Measurements from ENCODE around the gene MIA. TPM values are rescaled to one million over a fixed set of nuclear protein-coding genes. Genes with fewer than 3 reads are reported as not detected.

Gene MIA
- total and polyA plus RNA-seq, 2 of the 4 experiments (the other 2 are of a cell fraction), result 0.44 TPM; not detected in 1

DNA sequence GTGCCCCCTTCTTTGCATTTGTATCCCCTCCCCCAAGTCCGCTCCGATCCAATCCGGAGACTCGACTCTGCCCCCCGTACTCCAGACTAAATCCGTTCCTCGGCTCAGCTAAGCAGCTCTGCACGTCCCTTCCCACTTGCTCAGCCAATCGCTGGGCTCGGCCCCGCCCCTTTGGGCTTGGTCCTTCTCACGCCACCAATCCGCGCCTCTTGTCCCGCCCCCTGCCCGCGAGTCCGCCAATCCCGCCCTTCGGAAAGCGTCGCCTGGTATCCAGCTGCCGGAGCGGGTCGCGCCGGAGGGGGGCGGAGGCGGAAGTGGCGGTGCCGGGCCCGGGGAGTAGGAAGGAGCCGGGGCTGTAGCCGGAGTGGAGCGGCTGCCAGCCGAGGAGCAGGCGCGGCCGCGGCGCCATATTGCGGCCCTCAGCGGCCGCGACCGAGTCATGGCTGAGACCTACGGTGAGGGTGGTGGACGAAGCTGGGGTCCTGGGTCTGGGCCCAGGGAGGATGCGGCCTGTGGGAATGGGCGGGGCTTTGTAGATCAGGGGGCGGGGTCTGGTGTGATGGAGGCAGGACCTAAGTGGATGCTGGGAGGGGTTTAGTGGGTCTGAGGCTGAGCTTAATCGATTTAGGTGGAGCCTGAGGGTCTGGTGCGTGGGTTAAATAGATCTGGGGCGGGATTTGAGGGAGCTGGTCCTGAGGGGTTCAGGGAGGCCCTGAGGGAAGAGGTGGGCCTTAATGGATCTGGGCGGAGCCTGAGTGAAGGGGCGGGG, 2.8 kb downstream of the MIA start, which contains the start of gene RAB4B:
Gene RAB4B, plus strand, starts transcription at position 311 of the 769 bp plus-strand sequence. Its CDS starts 129 bp downstream, at position 440.
- Histone ChIP-seq H3K18ac (ENCODE audit: low read depth, low read length) (peak within 1 kb of the TSS; percentile 64), H3K9ac (ENCODE audit: low read depth, low read length) (peak within 1 kb of the TSS; percentile 91), H4K8ac (ENCODE audit: low read depth in 2 of 2, low read length in 2 of 2) (peak within 1 kb of the TSS; percentile 17 to 94), H2AFZ (replicated peaks; ENCODE audit: low read length, poor library complexity) (peak within 1 kb of the TSS; percentile 98), H3K9me3 (ENCODE audit: control insufficient read depth, insufficient read depth, low read length) (no peaks in the 10 kb centered on the region), H3K14ac (replicated peaks; ENCODE audit: low read depth, low read length) (peak within 1 kb of the TSS; percentile 94), H3K4ac (ENCODE audit: low read depth, low read length) (peak within 1 kb of the TSS; percentile 91), H3K27ac (ENCODE audit: insufficient read depth, low read length) (peak within 1 kb of the TSS; percentile 89), H2BK20ac (ENCODE audit: low read depth, low read length) (no peak within 1 kb of the TSS), H3K27me3 (ENCODE audit: control insufficient read depth, insufficient read depth, low read length) (no peaks in the 10 kb centered on the region), H2AK5ac (ENCODE audit: low read depth, low read length) (peak within 1 kb of the TSS; percentile 77), H3K4me2 (ENCODE audit: low read depth, low read length) (peak within 1 kb of the TSS; percentile 94), H4K20me1 (ENCODE audit: insufficient read depth, low read length) (peaks cover 9% of the 10 kb centered on the region; the same call in 1 of the 2 replicates), H3K9me1 (ENCODE audit: insufficient read depth, low read length) (peaks cover 10% of the 10 kb centered on the region), H2BK5ac (ENCODE audit: low read depth, low read length, poor library complexity, severe bottlenecking) (peak within 1 kb of the TSS; percentile 88), H2BK15ac (ENCODE audit: low read depth, low read length) (peak within 1 kb of the TSS; percentile 31; the same call in 1 of the 3 replicates), H4K5ac (ENCODE audit: low read depth, low read length) (peak within 1 kb of the TSS; percentile 63), H2AK9ac (replicated peaks; ENCODE audit: low read depth, low read length, poor library complexity) (peak within 1 kb of the TSS; percentile 93), H3K4me3 (ENCODE audit: insufficient read depth, low read depth, low read length) (peak within 1 kb of the TSS; percentile 74), H3K4me1 (ENCODE audit: control insufficient read depth, insufficient read depth, low read length) (peaks cover 6% of the 10 kb centered on the region), H3K79me1 (ENCODE audit: low read depth in 1 of 2, low read length in 2 of 2) (peaks cover 8 to 18% of the 10 kb centered on the region in 2 experiments; a peak in 3 of 4 replicates), H3K23ac (ENCODE audit: low read depth, low read length) (peak within 1 kb of the TSS; percentile 94), H3K36me3 (ENCODE audit: control insufficient read depth, insufficient read depth, low read length) (no peaks in the 10 kb centered on the region), H4K91ac (ENCODE audit: insufficient read depth, low read depth, low read length) (peak within 1 kb of the TSS; percentile 67), H2BK120ac (ENCODE audit: low read depth, low read length) (peak within 1 kb of the TSS; percentile 26; the same call in 1 of the 2 replicates), H3K56ac (ENCODE audit: extremely low read depth, insufficient read depth, low read length) (peak within 1 kb of the TSS; percentile 91)
- in situ Hi-C loops (cut with MboI; ENCODE audit: low sequenced_read_pairs), result no loop called here
- DNase-seq (peak; percentile 99), ATAC-seq (ENCODE audit: low read depth) (peak; percentile 88)
- intact Hi-C loops (cut with micrococcal nuclease), result loop anchor here (2.0 kb wide), 1 partner anchor 27 kb away; the partner anchor contains the start of genes ACTMAP and SNRPA
- POLR2A ChIA-PET (ENCODE audit: unreplicated experiment), result interaction anchor here (0.6 to 1.4 kb wide), 2 partner anchors 20 to 433 kb away, joined by 3 to 8 read pairs; partner anchors contain the start of gene EGLN2
- no TSS peak for BruUV-seq (replicated peaks)
- CTCF ChIA-PET, result interaction anchor here (0.5 to 2.0 kb wide), 7 partner anchors 13 to 143 kb away, joined by 3 to 6 read pairs (median 3); partner anchors contain the start of gene EGLN2
- dilution Hi-C loops (cut with HindIII; ENCODE audit: low sequenced_read_pairs, unreplicated experiment), result no loop called here
- 1% methylated on average over 24 of the region's 56 CpGs; no CpG with 5 or more reads in 1 of the 2 experiments for WGBS, 2 experiments (ENCODE audit: extremely low coverage in 2 of 2, insufficient read length in 1 of 2)
- TF ChIP-seq MAZ (IDR thresholded peaks at IDR 0.05; ENCODE audit: borderline replicate concordance, low read depth, low read length) (peak; percentile 88), CEBPB (IDR thresholded peaks at IDR 0.05; ENCODE audit: low read depth, low read length) (no peak), BHLHE40 (IDR thresholded peaks at IDR 0.05; ENCODE audit: low read depth, low read length) (no peak), MXI1 (IDR thresholded peaks at IDR 0.05; ENCODE audit: borderline replicate concordance, low read depth, low read length) (peak; percentile 16; the same call in 1 of the 2 replicates), FOS (IDR thresholded peaks at IDR 0.05; ENCODE audit: low read depth, low read length) (peak; percentile 72; the same call in 1 of the 2 replicates), NFE2L2 (IDR thresholded peaks at IDR 0.05; ENCODE audit: low read depth, low read length) (no peak), RCOR1 (IDR thresholded peaks at IDR 0.05; ENCODE audit: insufficient replicate concordance, low read length) (no peak), CHD1 (IDR thresholded peaks at IDR 0.05; ENCODE audit: low read depth, low read length) (no peak), MAFK (IDR thresholded peaks at IDR 0.05; ENCODE audit: low read depth, low read length) (no peak), POLR2A (IDR thresholded peaks at IDR 0.05; ENCODE audit: low read depth, low read length) (peak; percentile 88), RFX5 (IDR thresholded peaks at IDR 0.05; ENCODE audit: low read depth, low read length) (peak; percentile 72), RAD21 (IDR thresholded peaks at IDR 0.05; ENCODE audit: low read length) (no peak)
- TF ChIP-seq, protein P1, sequence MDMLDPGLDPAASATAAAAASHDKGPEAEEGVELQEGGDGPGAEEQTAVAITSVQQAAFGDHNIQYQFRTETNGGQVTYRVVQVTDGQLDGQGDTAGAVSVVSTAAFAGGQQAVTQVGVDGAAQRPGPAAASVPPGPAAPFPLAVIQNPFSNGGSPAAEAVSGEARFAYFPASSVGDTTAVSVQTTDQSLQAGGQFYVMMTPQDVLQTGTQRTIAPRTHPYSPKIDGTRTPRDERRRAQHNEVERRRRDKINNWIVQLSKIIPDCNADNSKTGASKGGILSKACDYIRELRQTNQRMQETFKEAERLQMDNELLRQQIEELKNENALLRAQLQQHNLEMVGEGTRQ (IDR thresholded peaks at IDR 0.05; ENCODE audit: low read depth, low read length), result peak; percentile 62
- TF ChIP-seq, protein P2, sequence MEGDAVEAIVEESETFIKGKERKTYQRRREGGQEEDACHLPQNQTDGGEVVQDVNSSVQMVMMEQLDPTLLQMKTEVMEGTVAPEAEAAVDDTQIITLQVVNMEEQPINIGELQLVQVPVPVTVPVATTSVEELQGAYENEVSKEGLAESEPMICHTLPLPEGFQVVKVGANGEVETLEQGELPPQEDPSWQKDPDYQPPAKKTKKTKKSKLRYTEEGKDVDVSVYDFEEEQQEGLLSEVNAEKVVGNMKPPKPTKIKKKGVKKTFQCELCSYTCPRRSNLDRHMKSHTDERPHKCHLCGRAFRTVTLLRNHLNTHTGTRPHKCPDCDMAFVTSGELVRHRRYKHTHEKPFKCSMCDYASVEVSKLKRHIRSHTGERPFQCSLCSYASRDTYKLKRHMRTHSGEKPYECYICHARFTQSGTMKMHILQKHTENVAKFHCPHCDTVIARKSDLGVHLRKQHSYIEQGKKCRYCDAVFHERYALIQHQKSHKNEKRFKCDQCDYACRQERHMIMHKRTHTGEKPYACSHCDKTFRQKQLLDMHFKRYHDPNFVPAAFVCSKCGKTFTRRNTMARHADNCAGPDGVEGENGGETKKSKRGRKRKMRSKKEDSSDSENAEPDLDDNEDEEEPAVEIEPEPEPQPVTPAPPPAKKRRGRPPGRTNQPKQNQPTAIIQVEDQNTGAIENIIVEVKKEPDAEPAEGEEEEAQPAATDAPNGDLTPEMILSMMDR (conservative IDR thresholded peaks at IDR 0.05; ENCODE audit: low read depth, low read length), result no peak
